Smooth muscle cell (in vitro differentiated cells): ENCODE results near the gene DLG2. TPM values are rescaled to one million over a fixed set of nuclear protein-coding genes. Genes with fewer than 3 reads are reported as not detected.

Experiments used
- DNase-seq: peaks from one replicate; lab custom pipeline; 2025; ENCODE audit not compliant: unreplicated experiment; lab: John Stamatoyannopoulos, UW
- H2AFZ ChIP-seq: fragments of 200-600 bp; sonication (generic); 2 replicates; pipeline ENCODE4 v1.6.0; 2016; ENCODE audit warnings: antibody characterized with exemption, low read depth, mild to moderate bottlenecking
- H3F3A ChIP-seq: fragments of 200-600 bp; sonication (generic); 2 replicates; pipeline ENCODE4 v1.6.0; 2017; ENCODE audit warnings: antibody characterized with exemption, low read depth
- H3K27ac ChIP-seq: fragments of 200-600 bp; sonication (generic); 2 replicates; pipeline ENCODE4 v1.5.1; 2016; ENCODE audit warnings: low read depth, mild to moderate bottlenecking
- H3K27me3 ChIP-seq: fragments of 200-600 bp; sonication (generic); 2 replicates; pipeline ENCODE4 v1.6.1; 2016; ENCODE audit warnings: low read depth, mild to moderate bottlenecking
- H3K36me3 ChIP-seq: fragments of 200-600 bp; sonication (generic); 2 replicates; pipeline ENCODE4 v1.5.1; 2016; ENCODE audit warnings: low read depth
- H3K4me1 ChIP-seq: fragments of 200-600 bp; sonication (generic); 2 replicates; pipeline ENCODE4 v1.5.1; 2016; ENCODE audit warnings: low read depth
- H3K4me2 ChIP-seq: fragments of 200-600 bp; sonication (generic); 2 replicates; pipeline ENCODE4 v1.6.0; 2016; ENCODE audit warnings: mild to moderate bottlenecking
- H3K4me3 ChIP-seq: fragments of 200-600 bp; sonication (generic); 2 replicates; pipeline ENCODE4 v1.5.1; 2016; ENCODE audit warnings: mild to moderate bottlenecking
- H3K79me2 ChIP-seq: fragments of 200-600 bp; sonication (generic); 2 replicates; pipeline ENCODE4 v1.6.0; 2016; ENCODE audit warnings: low read depth, mild to moderate bottlenecking
- H3K9ac ChIP-seq: fragments of 200-600 bp; sonication (generic); 2 replicates; pipeline ENCODE4 v1.6.0; 2016; ENCODE audit warnings: low read depth
- H3K9me3 ChIP-seq: fragments of 200-600 bp; sonication (generic); replicated peaks from 2 replicates; pipeline ENCODE4 v1.5.1; 2016; ENCODE audit warnings: low read depth
- H4K20me1 ChIP-seq: fragments of 200-600 bp; sonication (generic); 2 replicates; pipeline ENCODE4 v1.6.0; 2016; ENCODE audit warnings: low read depth
- CTCF ChIP-seq: fragments of 200-600 bp; sonication (generic); IDR thresholded peaks from 2 replicates; pipeline ENCODE4 v1.5.1; 2017; ENCODE audit warnings: borderline replicate concordance, mild to moderate bottlenecking, antibody characterized with exemption; ENCODE audit not compliant: insufficient read depth, poor library complexity, severe bottlenecking
- WGBS: methylation state at CpG from one replicate; pipeline ENCODE4 v1.1.7; 2016; ENCODE audit warnings: low lambda C conversion rate; 5-methylcytosine and 5-hydroxymethylcytosine counted together
- polyA plus RNA-seq: library from polyadenylated mRNA; unstranded; fragments of >200 nt; fragmentation: Nextera tagmentation; extraction: Ambion mirVana; gene quantifications from 2 replicates; pipeline ENCODE4 v1.2.1, GENCODE V29; 2016
- total RNA-seq: library from RNA; depleted of rRNA; stranded (reverse); fragments of >200 nt; gene quantifications from 2 replicates; pipeline ENCODE4 v1.2.3, GENCODE V29; 2014

The DLG2 gene
- total and polyA plus RNA-seq, 2 experiments from 2014 or later, result 0.74 to 1.1 TPM

GRCh38 chr11:84224042-84224441, 1403.1 kb downstream of the DLG2 start:
- Histone ChIP-seq H4K20me1 (no peaks in the 10 kb centered on the region), H2AFZ (no peak overlapping the region), H3K4me2 (no peak overlapping the region), H3K79me2 (no peaks in the 10 kb centered on the region), H3K27me3 (no peaks in the 10 kb centered on the region), H3K4me3 (no peak overlapping the region), H3K27ac (no peak overlapping the region), H3F3A (no peaks in the 10 kb centered on the region), H3K4me1 (no peaks in the 10 kb centered on the region), H3K9ac (no peak overlapping the region), H3K36me3 (no peaks in the 10 kb centered on the region), H3K9me3 (no peaks in the 10 kb centered on the region)
- TF ChIP-seq CTCF, result no peak
- no peak for DNase-seq
- WGBS, result 100% methylated on average over 1 of the region's 1 CpG

GRCh38 chr11:84218318-84218717, 1408.8 kb downstream of the DLG2 start:
- no peak for DNase-seq
- Histone ChIP-seq H3K4me1 (no peaks in the 10 kb centered on the region), H3K4me3 (no peak overlapping the region), H3K79me2 (no peaks in the 10 kb centered on the region), H3K27me3 (no peaks in the 10 kb centered on the region), H3K9ac (no peak overlapping the region), H3K4me2 (no peak overlapping the region), H3F3A (no peaks in the 10 kb centered on the region), H3K9me3 (no peaks in the 10 kb centered on the region), H2AFZ (no peak overlapping the region), H4K20me1 (no peaks in the 10 kb centered on the region), H3K36me3 (no peaks in the 10 kb centered on the region), H3K27ac (no peak overlapping the region)
- TF ChIP-seq CTCF, result no peak
- WGBS, result 69% methylated on average over 3 of the region's 4 CpGs

- no peaks in the 10 kb centered on the region for H3F3A ChIP-seq
- 86% methylated on average over 1 of the region's 1 CpG for WGBS
- no peaks in the 10 kb centered on the region for H3K79me2 ChIP-seq
- no peaks in the 10 kb centered on the region for H4K20me1 ChIP-seq
- H2AFZ ChIP-seq, result no peak overlapping the region
- H3K4me2 ChIP-seq, result no peak overlapping the region
- no peak overlapping the region for H3K27ac ChIP-seq
- no peaks in the 10 kb centered on the region for H3K4me1 ChIP-seq
- no peak for TF ChIP-seq CTCF
- H3K9me3 ChIP-seq, result no peaks in the 10 kb centered on the region
- no peak for DNase-seq
- H3K27me3 ChIP-seq, result no peaks in the 10 kb centered on the region
- no peak overlapping the region for H3K4me3 ChIP-seq
- H3K9ac ChIP-seq, result no peak overlapping the region
- no peaks in the 10 kb centered on the region for H3K36me3 ChIP-seq
Measured at GRCh38 chr11:84215672-84216071, 1411.5 kb downstream of the DLG2 start.

- 86% methylated on average over 1 of the region's 1 CpG for WGBS
- no peak for TF ChIP-seq CTCF
Measured at GRCh38 chr11:84214557-84214956, 1412.6 kb downstream of the DLG2 start.

More at GRCh38 chr11:84214557-84214956, 1412.6 kb downstream of the DLG2 start:
- Histone ChIP-seq H3F3A (no peaks in the 10 kb centered on the region), H3K9me3 (no peaks in the 10 kb centered on the region), H2AFZ (no peak overlapping the region), H3K4me3 (no peak overlapping the region), H4K20me1 (no peaks in the 10 kb centered on the region), H3K36me3 (no peaks in the 10 kb centered on the region), H3K4me1 (no peaks in the 10 kb centered on the region), H3K9ac (no peak overlapping the region), H3K27me3 (no peaks in the 10 kb centered on the region), H3K4me2 (no peak overlapping the region), H3K27ac (no peak overlapping the region), H3K79me2 (no peaks in the 10 kb centered on the region)
- no peak for DNase-seq
